Left lung (tissue), 10 donors: ENCODE data around the gene OLFML2A. TPM values are rescaled to one million over a fixed set of nuclear protein-coding genes. Genes with fewer than 3 reads are reported as not detected.
"Not testable (repeated sequence)": the region's sequence is repeated elsewhere in the genome, so short reads cannot be mapped to it uniquely, and the experiment has no call there.

ENCODE experiments used
- ATAC-seq: fragments of 200-7000 bp; cut with Tn5 transposase; one replicate; pipeline ENCODE4 v1.9.1; 2020; ENCODE audit warnings: moderate library complexity
- DNase-seq, 4 donors: peaks; one replicate each; pipeline ENCODE4 v3.0.0-alpha.2; 2013 to 2020
- H3K27ac ChIP-seq, 2 donors: fragments of 200-600 bp; sonication (generic) in 1 of 2; one replicate each; pipeline versions ENCODE4 v1.5.0 to v1.8.0; 2020 to 2021
- H3K27me3 ChIP-seq, 2 donors: fragments of 200-600 bp; sonication (generic) in 1 of 2; one replicate each; pipeline versions ENCODE4 v1.5.0 to v1.8.0; 2020 to 2021
- H3K36me3 ChIP-seq, 2 donors: fragments of 200-600 bp; sonication (generic) in 1 of 2; one replicate each; pipeline versions ENCODE4 v1.5.0 to v1.8.0; 2020 to 2021
- H3K4me1 ChIP-seq, 2 donors: fragments of 200-600 bp; one replicate each; pipeline ENCODE4 v1.8.0; 2021
- H3K4me3 ChIP-seq, 2 donors: fragments of 200-600 bp; sonication (generic) in 1 of 2; one replicate each; pipeline versions ENCODE4 v1.5.0 to v1.8.0; 2020 to 2021; ENCODE audit warnings: mild to moderate bottlenecking in 1 of 2
- H3K9me3 ChIP-seq, 2 donors: fragments of 200-600 bp; sonication (generic) in 1 of 2; one replicate each; pipeline versions ENCODE4 v1.5.0 to v1.8.0; 2020 to 2021
- CTCF ChIP-seq, 2 donors: fragments of 200-600 bp; sonication (generic) in 1 of 2; IDR thresholded peaks; one replicate each; pipeline versions ENCODE4 v1.5.0 to v1.8.0; 2021; ENCODE audit warnings: antibody characterized with exemption in 2 of 2
- intact Hi-C, 2 donors: fragments of 100-400 bp; cut with DNase I; formaldehyde crosslinking; loops; one replicate each; pipeline versions ENCODE4 v1.11.2 to v1.14.2; 2022
- polyA plus RNA-seq, 6 donors: library from polyadenylated mRNA; unstranded; fragments of 120-200 nt; gene quantifications; one replicate each; pipeline ENCODE4 v1.2.1, GENCODE V29; 2013; ENCODE audit not compliant: insufficient read length in 6 of 6
- total RNA-seq, 2 donors: library from RNA; stranded (reverse); fragmentation: NEBNext Ultra II Directional; extraction: Animal tissue kit (Norgen Biotek cat#: 25700); gene quantifications; one replicate each; pipeline ENCODE4 v1.2.1, GENCODE V29; 2021
- donor health status: DM: no; HTN: yes; CAD: no.
- donor health status: DM: no; HTN: no; CAD: no.

The OLFML2A gene
- total and polyA plus RNA-seq, 8 donors: 10.5 to 67.4 (median 41.3) TPM

GRCh38 chr9:124735121-124735520 is 41.8 kb upstream of the OLFML2A start:
- ATAC-seq: peak; percentile 30
- intact Hi-C loops: no loop called here
- H3K4me3 ChIP-seq: no peak overlapping the region
- peaks cover 4 to 11% of the 10 kb centered on the region in 2 donors for H3K4me1 ChIP-seq
- DNase-seq: no peak
- H3K27ac ChIP-seq: no peak overlapping the region
- H3K36me3 ChIP-seq: no peaks in the 10 kb centered on the region
- no peak for TF ChIP-seq CTCF (IDR thresholded peaks at IDR 0.05)
- no peaks in the 10 kb centered on the region for H3K27me3 ChIP-seq
- no peaks in the 10 kb centered on the region for H3K9me3 ChIP-seq

GRCh38 chr9:124738075-124738474 is 38.9 kb upstream of the OLFML2A start:
- intact Hi-C loops, ATAC-seq, DNase-seq, H3K9me3 ChIP-seq, H3K36me3 ChIP-seq, H3K27me3 ChIP-seq, H3K27ac ChIP-seq, H3K4me3 ChIP-seq: not testable (repeated sequence)
- H3K4me1 ChIP-seq: peaks cover 4 to 11% of the 10 kb centered on the region in 2 donors

GRCh38 chr9:124739360-124739759 is 37.6 kb upstream of the OLFML2A start:
- ATAC-seq: no peak
- Histone ChIP-seq H3K27ac (no peak overlapping the region), H3K4me1 (peaks cover 4 to 11% of the 10 kb centered on the region in 2 donors), H3K36me3 (no peaks in the 10 kb centered on the region), H3K9me3 (no peaks in the 10 kb centered on the region), H3K27me3 (no peaks in the 10 kb centered on the region), H3K4me3 (no peak overlapping the region)
- intact Hi-C loops: no loop called here
- DNase-seq: no peak
- no peak for TF ChIP-seq CTCF (IDR thresholded peaks at IDR 0.05)

GRCh38 chr9:124741149-124741548 is 35.8 kb upstream of the OLFML2A start:
- Histone ChIP-seq H3K9me3 (no peaks in the 10 kb centered on the region), H3K27ac (no peak overlapping the region), H3K27me3 (no peaks in the 10 kb centered on the region), H3K4me1 (no peaks in the 10 kb centered on the region), H3K4me3 (no peak overlapping the region), H3K36me3 (no peaks in the 10 kb centered on the region)
- TF ChIP-seq CTCF (IDR thresholded peaks at IDR 0.05): no peak
- no peak for DNase-seq
- ATAC-seq: no peak
- intact Hi-C loops: no loop called here

GRCh38 chr9:124741662-124742061 is 35.3 kb upstream of the OLFML2A start:
- Histone ChIP-seq H3K36me3 (no peaks in the 10 kb centered on the region), H3K4me1 (no peaks in the 10 kb centered on the region), H3K27me3 (no peaks in the 10 kb centered on the region), H3K4me3 (no peak overlapping the region), H3K9me3 (no peaks in the 10 kb centered on the region), H3K27ac (no peak overlapping the region)
- intact Hi-C loops: no loop called here
- DNase-seq (no peak), ATAC-seq (no peak)
- no peak for TF ChIP-seq CTCF (IDR thresholded peaks at IDR 0.05)

GRCh38 chr9:124742940-124743339 is 34.0 kb upstream of the OLFML2A start:
- H3K9me3 ChIP-seq: no peaks in the 10 kb centered on the region
- no peaks in the 10 kb centered on the region for H3K4me1 ChIP-seq
- H3K36me3 ChIP-seq: no peaks in the 10 kb centered on the region

More at GRCh38 chr9:124742940-124743339, 34.0 kb upstream of the OLFML2A start:
- no peak overlapping the region for H3K27ac ChIP-seq
- TF ChIP-seq CTCF (IDR thresholded peaks at IDR 0.05): no peak
- DNase-seq (no peak), ATAC-seq (no peak)
- no peak overlapping the region for H3K4me3 ChIP-seq
- H3K27me3 ChIP-seq: no peaks in the 10 kb centered on the region
- intact Hi-C loops: no loop called here
